Measurements from ENCODE around the gene POM121C.
"Not testable (repeated sequence)": the region's sequence is repeated elsewhere in the genome, so short reads cannot be mapped to it uniquely, and the experiment has no call there.

POM121C gene

GRCh38 chr7:75485979-75486643 lies at the start of gene POM121C:
Gene POM121C (minus strand): TSS chr7:75486299. CDS start chr7:75441496, 44,803 bp downstream.
- DNase-seq (ENCODE audit: low read depth in 2 of 2): peak; percentile 76 to 78

DNA sequence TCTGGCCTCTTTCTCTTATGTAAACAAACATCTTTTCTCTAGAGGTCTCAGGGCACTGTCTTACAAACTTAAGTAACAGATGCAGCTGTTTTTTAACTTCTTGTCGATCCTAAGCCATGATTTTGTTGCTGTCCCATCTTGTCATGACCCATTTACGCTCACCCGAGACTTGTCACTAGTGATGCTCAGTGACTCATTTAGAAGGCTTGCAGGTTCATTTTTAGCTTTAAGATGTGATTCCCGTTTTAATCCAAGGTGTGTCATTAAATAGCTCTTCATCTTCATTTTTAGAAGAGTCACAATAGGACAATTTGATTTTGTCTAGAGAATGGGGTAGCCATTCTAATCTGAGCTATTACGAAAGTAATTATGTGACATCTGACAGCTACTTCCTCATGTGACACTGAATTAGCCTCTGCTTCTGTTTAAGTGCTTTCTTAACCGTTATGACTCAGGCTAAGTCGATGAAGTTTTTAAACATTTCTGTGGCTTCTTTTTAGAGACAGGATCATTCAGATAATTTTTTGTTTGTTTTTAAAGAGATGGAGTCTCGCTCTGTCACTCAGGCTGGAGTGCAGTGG lies 48.7 kb upstream of the POM121C start:
- DNase-seq (ENCODE audit: low read depth in 2 of 2): no peak

DNA sequence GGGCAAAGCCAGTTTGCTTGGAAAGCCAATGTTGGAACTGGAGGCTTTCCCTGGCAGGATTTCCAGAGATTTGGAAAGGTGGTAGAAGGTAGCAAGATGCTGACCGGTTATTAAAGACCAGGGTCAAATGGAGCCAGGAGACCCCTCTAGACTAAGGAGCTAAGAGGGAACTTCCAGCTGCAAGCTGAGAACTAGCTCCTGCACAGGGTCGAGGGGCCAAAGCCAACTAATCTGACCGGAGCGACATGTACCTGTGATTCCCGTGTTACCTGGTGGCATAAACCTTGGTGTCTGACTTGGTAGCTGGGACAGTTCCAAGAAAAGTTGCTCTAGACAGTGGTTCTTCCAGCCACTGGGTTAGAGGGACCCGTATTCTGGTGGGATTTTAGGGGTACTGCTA lies 47.8 kb upstream of the POM121C start:
- DNase-seq (ENCODE audit: low read depth in 2 of 2): no peak

DNA sequence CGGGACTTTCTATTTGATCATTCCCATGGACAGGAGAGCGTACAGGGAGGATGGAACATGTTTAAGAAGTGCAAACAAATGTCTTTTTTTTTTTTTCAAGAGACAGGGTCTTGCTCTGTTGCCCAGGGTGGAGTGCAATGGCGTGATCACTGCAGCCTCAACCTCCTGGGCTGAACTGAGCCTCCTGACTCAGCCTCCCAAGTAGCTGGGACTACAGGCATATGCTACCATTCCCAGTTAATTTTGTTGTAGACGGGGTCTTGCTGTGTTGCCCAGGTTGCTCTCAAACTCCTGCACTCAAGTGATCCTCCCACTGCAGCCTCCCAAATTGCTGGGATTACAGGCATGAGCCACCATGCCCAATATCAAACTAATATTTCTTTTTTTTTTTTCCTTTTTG lies 46.5 kb upstream of the POM121C start:
- DNase-seq (ENCODE audit: low read depth in 2 of 2): no peak

GRCh38 chr7:75531359-75531821 lies 45.3 kb upstream of the POM121C start:
- no peak for DNase-seq (ENCODE audit: low read depth in 2 of 2)

GRCh38 chr7:75527224-75527722 lies 41.2 kb upstream of the POM121C start:
- DNase-seq (ENCODE audit: low read depth in 2 of 2): not testable (repeated sequence)

DNA sequence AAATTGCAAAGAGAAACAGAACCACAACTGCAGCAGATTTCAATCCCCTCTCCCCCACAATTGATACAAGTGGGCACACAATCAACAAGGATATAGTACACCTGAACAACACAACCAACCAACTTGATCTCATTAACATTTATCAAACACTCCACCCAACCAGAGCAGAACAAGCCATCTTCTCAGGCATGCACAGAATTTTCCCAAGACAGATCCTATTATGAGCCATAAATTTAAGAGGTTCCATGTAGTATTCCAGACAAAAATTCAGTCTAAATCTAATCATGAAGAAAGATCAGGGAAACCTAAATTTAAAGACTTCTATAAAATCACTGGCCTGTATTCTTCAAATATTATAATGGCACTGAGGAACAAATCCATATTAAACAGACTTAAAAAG lies 35.6 kb upstream of the POM121C start:
- DNase-seq (ENCODE audit: low read depth in 2 of 2): not testable (repeated sequence)

GRCh38 chr7:75518842-75519241 lies 32.7 kb upstream of the POM121C start:
- DNase-seq (ENCODE audit: low read depth in 2 of 2): not testable (repeated sequence)

GRCh38 chr7:75509033-75509432 lies 22.9 kb upstream of the POM121C start:
- DNase-seq (ENCODE audit: low read depth in 2 of 2): not testable (repeated sequence)

DNA sequence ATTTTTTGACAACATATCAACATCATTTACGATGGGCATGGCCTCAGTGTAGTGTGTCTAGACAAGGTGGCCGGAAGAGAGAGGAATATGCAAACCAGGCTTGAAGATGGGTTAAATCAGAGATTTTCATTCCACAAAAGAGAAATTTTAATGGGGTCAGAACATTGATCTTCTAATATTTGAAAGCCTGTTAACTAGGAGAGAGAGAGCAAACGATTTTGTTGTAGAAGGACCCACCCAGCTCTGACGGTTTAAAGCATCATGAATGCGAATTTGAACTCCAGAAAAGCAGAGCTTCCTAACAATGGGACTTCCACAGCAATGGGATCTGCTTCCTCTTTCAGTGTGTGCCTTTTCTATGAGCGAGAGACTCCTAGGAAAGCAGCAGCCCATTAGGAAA lies 5.9 kb upstream of the POM121C start, which contains the start of gene SPDYE5:
Gene SPDYE5, plus strand, starts transcription at position 301 of the 400 bp plus-strand sequence. CDS start 1,728 bp downstream, outside the sequence.
- not testable (repeated sequence) for DNase-seq (ENCODE audit: low read depth in 2 of 2)

- not testable (repeated sequence) for DNase-seq (ENCODE audit: low read depth in 2 of 2)
Measured at GRCh38 chr7:75485355-75485978, 632 bp downstream of the POM121C start.

DNA sequence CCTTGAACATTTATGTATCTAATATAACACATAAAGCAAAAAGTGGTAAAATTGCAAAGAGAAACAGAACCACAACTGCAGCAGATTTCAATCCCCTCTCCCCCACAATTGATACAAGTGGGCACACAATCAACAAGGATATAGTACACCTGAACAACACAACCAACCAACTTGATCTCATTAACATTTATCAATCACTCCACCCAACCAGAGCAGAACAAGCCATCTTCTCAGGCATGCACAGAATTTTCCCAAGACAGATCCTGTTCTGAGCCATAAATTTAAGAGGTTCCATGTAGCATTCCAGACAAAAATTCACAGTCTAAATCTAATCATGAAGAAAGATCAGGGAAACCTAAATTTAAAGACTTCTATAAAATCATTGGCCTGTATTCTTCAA lies 5.8 kb downstream of the POM121C start:
- DNase-seq (ENCODE audit: low read depth in 2 of 2): not testable (repeated sequence)

GRCh38 chr7:75477457-75477856 lies 8.6 kb downstream of the POM121C start:
- DNase-seq (ENCODE audit: low read depth in 2 of 2): not testable (repeated sequence)

DNA sequence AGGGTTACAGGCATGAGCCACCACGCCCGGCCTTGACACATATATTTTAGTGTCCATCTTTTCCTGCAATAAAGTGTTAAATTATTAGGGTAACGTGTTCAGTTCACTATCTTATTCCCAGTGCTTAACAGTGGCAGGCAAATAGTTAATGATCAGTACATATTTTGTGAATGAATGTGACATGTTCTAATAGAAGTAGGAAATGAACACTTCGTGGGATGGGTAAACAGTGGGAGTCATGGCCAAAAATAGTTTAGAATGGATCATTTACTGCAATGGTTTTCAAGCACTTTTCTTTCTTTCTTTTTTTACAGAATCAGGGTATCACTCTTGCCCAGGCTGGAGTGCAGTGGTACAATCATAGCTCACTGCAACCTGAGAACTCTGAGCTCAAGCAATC lies 15.9 kb downstream of the POM121C start:
- DNase-seq (ENCODE audit: low read depth in 2 of 2): not testable (repeated sequence)

DNA sequence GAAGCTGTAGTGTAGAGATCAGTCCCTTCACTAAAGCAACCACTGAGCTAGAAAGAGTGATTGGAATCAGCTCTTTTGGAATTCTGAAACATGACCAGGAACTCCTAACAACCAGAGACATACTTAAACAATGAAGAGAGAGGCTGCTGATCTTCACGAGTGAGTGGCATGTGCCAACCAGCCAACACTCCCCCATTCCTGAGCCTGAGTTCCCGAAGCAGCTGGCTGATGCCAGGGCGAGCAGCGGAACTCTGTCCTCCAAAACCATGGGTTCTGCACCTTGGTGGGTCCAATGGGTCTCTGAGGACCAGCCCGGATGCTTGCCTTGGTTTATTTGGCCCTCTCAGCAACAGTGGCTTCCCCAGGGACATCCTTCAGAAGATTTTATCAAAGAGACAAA lies 25.6 kb downstream of the POM121C start:
- not testable (repeated sequence) for DNase-seq (ENCODE audit: low read depth in 2 of 2)

GRCh38 chr7:75458034-75458433 lies 28.1 kb downstream of the POM121C start:
- DNase-seq (ENCODE audit: low read depth in 2 of 2): not testable (repeated sequence)

DNA sequence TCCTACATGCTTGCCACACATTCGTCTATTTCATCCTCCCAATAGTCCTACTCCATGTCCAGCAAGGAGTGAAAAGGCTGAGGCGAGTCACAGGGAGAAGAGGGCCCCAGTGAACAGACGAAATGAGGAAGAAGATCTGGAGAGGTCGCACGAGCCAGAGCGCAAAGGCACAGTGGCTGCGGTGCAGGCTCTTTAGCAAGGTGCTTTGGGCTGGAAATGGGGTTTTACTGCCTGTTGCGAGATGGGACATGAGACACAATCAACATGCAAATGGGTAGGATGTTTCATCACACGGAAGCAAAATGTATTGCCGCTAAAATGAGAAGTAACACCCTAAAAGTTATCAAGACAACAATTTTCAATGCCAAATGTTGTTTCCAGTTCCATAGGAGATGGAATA lies 29.7 kb downstream of the POM121C start:
- not testable (repeated sequence) for DNase-seq (ENCODE audit: low read depth in 2 of 2)

GRCh38 chr7:75452494-75452955 lies 33.6 kb downstream of the POM121C start:
- DNase-seq (ENCODE audit: low read depth in 2 of 2): not testable (repeated sequence)

- DNase-seq (ENCODE audit: low read depth in 2 of 2): not testable (repeated sequence)
Measured at GRCh38 chr7:75449946-75450345, 36.2 kb downstream of the POM121C start.

DNA sequence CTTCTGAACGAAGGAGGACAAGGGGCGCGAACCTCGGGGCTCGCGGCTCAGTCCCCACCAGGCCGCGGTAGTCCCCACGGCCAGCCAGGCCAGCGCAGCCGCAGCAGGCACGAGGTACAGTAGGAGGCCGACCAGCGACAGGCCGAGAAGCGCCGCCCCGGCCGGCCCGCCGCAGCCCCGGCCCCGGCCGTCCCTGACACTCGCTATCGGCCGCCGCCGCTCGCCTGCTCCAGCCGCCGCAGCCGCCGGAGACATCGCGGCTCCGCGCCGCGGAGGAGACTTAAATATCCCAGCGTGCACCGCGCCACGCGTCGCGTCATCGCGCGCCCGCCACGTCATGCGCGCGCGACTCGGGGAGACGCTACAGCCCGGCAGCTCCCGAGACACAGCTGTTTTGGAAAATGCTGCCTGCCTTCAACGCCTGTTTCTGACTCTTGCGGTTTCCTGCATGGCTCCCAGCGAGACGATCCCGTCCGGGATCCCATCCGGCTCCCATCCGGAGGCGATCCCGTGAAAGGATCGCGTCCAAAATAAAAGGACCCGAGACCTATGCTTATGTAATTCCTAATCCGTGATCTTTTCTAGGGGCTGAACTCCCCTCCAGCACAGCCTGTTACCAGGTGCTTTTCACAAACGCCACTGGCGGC lies 43.5 kb downstream of the POM121C start:
- peak in 1 of 2 donors; percentile 31 for DNase-seq (ENCODE audit: low read depth in 2 of 2)

DNA sequence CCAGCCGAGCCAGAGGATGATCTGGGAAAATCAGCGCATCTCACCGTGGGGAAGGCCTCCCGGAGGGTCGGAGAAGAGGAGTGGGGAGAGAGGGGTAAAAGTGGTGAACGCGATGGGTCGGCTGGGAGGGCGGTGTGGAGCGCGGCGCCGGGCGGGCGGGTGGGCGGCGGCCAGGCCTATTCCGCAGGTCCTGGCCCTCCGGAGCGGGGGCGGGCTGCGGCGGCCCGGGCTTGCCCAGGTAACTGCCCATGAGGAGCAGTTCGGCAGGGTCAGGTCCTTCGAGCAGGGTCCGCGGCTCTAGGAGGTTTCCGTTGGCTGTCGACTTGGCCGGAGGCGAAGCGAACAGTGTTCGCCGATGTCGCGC lies 44.0 kb downstream of the POM121C start:
- not testable (repeated sequence) for DNase-seq (ENCODE audit: low read depth in 2 of 2)

DNA sequence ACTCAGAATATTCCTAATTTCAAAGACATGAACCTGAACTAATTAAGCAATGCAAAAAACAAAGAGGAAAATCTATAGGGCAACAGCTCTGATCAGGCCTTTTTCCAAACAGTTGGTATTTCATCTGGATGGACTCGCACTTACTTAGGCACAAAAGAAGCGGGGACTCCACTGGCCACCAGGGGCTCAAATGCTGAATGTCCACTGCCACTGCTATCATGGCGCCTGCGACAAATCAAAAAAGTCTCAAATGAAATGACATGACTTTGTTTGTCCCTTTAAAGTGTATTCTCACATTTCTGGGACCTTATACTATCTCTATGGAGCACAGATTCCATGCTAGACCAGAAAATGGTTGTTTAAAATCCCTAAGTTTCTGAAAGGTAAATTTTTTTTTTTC lies 47.1 kb downstream of the POM121C start:
- not testable (repeated sequence) for DNase-seq (ENCODE audit: low read depth in 2 of 2)

Data from stimulated activated CD8-positive, alpha-beta memory T cell treated with anti-CD3 and anti-CD28 coated beads, Interleukin-15, amount 100 ng/mL, for 4 hours (primary cell).